HL-60 (cell line): ENCODE results near the gene CENPF.

Experiments
- DNase-seq, 2 experiments: peaks; one replicate each; pipeline ENCODE4 v3.0.0-alpha.2; 2010 to 2020; ENCODE audit warnings: low read depth in 1 of 2, low spot score in 1 of 2
- H3K27ac ChIP-seq: fragments of 250-450 bp; sonication (Bioruptor Pico); replicated peaks from 2 replicates; pipeline ENCODE4 v1.5.1; 2020; ENCODE audit warnings: mild to moderate bottlenecking, moderate library complexity
- H3K27me3 ChIP-seq: fragments of 250-450 bp; sonication (Bioruptor Pico); 2 replicates; pipeline ENCODE4 v1.5.1; 2021; ENCODE audit warnings: mild to moderate bottlenecking, moderate library complexity; ENCODE audit not compliant: insufficient read depth, poor library complexity, severe bottlenecking
- H3K4me3 ChIP-seq: replicated peaks from 2 replicates; pipeline ENCODE4 v1.5.1; 2011; ENCODE audit warnings: mild to moderate bottlenecking, control low read depth, low read length; ENCODE audit not compliant: insufficient read depth
- CTCF ChIP-seq: IDR thresholded peaks from one replicate; pipeline ENCODE4 v1.5.1; 2011; ENCODE audit warnings: low read length, control low read depth, inconsistent platforms; ENCODE audit not compliant: insufficient read depth
- GABPA ChIP-seq: IDR thresholded peaks from 2 replicates; pipeline ENCODE4 v1.6.1; 2012; ENCODE audit warnings: low read depth
- POLR2AphosphoS5 ChIP-seq: IDR thresholded peaks from 2 replicates; pipeline ENCODE4 v1.6.1; 2012; ENCODE audit warnings: low read depth
- REST ChIP-seq: IDR thresholded peaks from 2 replicates; pipeline ENCODE4 v1.6.1; 2012; ENCODE audit warnings: low read depth; ENCODE audit not compliant: insufficient replicate concordance
- SPI1 ChIP-seq: IDR thresholded peaks from 2 replicates; pipeline ENCODE4 v1.6.1; 2012; ENCODE audit warnings: low read depth, mild to moderate bottlenecking, borderline replicate concordance

Gene CENPF

DNA sequence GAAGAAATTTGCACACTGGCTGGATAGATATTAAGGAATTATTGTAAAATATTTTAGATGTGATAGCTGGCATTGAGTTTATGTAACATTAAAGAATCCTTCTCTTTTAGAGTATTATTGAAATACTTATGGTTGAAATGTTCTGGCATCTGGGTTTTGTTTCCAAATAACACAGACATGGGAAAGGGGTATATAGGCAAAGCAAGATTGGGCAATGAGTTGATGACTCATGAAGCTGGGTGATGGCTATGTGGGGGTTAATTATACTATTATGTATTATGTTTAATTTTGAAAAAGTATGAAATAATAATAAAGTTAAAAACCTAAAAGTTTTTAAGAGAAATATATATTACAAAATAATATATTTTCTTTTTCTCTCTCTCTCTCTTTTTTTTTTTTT, 39.1 kb upstream of the CENPF start:
- TF ChIP-seq POLR2AphosphoS5: no peak
- Histone ChIP-seq H3K27ac (no peak overlapping the region), H3K27me3 (no peaks in the 10 kb centered on the region), H3K4me3 (no peak overlapping the region)
- no peak for DNase-seq

GRCh38 chr1:214565310-214565709, 37.7 kb upstream of the CENPF start:
- no peak for TF ChIP-seq SPI1
- TF ChIP-seq REST: no peak
- TF ChIP-seq CTCF: no peak
- no peak for TF ChIP-seq POLR2AphosphoS5
- no peak for TF ChIP-seq GABPA
- Histone ChIP-seq H3K27me3 (no peaks in the 10 kb centered on the region), H3K27ac (no peak overlapping the region), H3K4me3 (no peak overlapping the region)
- no peak for DNase-seq

GRCh38 chr1:214566158-214567104, 36.6 kb upstream of the CENPF start:
- no peaks in the 10 kb centered on the region for H3K27me3 ChIP-seq
- no peak overlapping the region for H3K27ac ChIP-seq
- DNase-seq: no peak
- TF ChIP-seq REST: no peak
- TF ChIP-seq GABPA: no peak
- TF ChIP-seq CTCF: no peak
- TF ChIP-seq SPI1: no peak
- TF ChIP-seq POLR2AphosphoS5: no peak
- H3K4me3 ChIP-seq: no peak overlapping the region

GRCh38 chr1:214567481-214567980, 35.5 kb upstream of the CENPF start:
- TF ChIP-seq REST: no peak
- no peak for TF ChIP-seq CTCF
- TF ChIP-seq GABPA: no peak
- no peak for TF ChIP-seq POLR2AphosphoS5
- TF ChIP-seq SPI1: no peak
- Histone ChIP-seq H3K4me3 (no peak overlapping the region), H3K27ac (no peak overlapping the region), H3K27me3 (no peaks in the 10 kb centered on the region)
- no peak for DNase-seq
